Immature natural killer cell (primary cell): ENCODE data around the gene FOXP1. TPM values are rescaled to one million over a fixed set of nuclear protein-coding genes. Genes with fewer than 3 reads are reported as not detected.
"Not testable (repeated sequence)": the region's sequence is repeated elsewhere in the genome, so short reads cannot be mapped to it uniquely, and the experiment has no call there.

Experiments used
- DNase-seq, 3 donors: peaks; one replicate each; pipeline ENCODE4 v3.0.0; 2022; ENCODE audit warnings: mixed read lengths in 1 of 3
- H3K27ac Mint-ChIP-seq, 6 donors: one replicate each; pipeline ENCODE4 v1.8.0; 2020; ENCODE audit warnings: mixed read lengths in 6 of 6, mild to moderate bottlenecking in 5 of 6, inconsistent platforms in 4 of 6, moderate library complexity in 3 of 6
- H3K27me3 Mint-ChIP-seq, 3 donors: one replicate each; pipeline ENCODE4 v1.8.0; 2020 to 2021; ENCODE audit warnings: low read depth in 3 of 3, mild to moderate bottlenecking in 3 of 3, mixed read lengths in 3 of 3, moderate library complexity in 3 of 3, inconsistent platforms in 1 of 3
- H3K36me3 Mint-ChIP-seq, 3 donors: one replicate each; pipeline ENCODE4 v1.8.0; 2020; ENCODE audit warnings: mixed read lengths in 3 of 3, inconsistent platforms in 2 of 3, mild to moderate bottlenecking in 2 of 3
- H3K4me1 Mint-ChIP-seq, 2 donors: one replicate each; pipeline ENCODE4 v1.8.0; 2020; ENCODE audit warnings: inconsistent platforms in 2 of 2, mild to moderate bottlenecking in 2 of 2, mixed read lengths in 2 of 2, moderate library complexity in 1 of 2
- H3K4me3 Mint-ChIP-seq, 5 donors: one replicate each; pipeline ENCODE4 v1.8.0; 2020; ENCODE audit warnings: mild to moderate bottlenecking in 5 of 5, mixed read lengths in 5 of 5, inconsistent platforms in 3 of 5, moderate library complexity in 3 of 5
- H3K9me3 Mint-ChIP-seq, 6 donors: one replicate each; pipeline ENCODE4 v1.8.0; 2020; ENCODE audit warnings: mild to moderate bottlenecking in 6 of 6, mixed read lengths in 6 of 6, inconsistent platforms in 4 of 6, moderate library complexity in 3 of 6
- polyA plus RNA-seq, 3 donors: library from polyadenylated mRNA; unstranded; fragments of 300-500 nt; fragmentation: Illumina TruSeq; gene quantifications; one replicate each; pipeline ENCODE4 v1.2.3, GENCODE V29; 2021

FOXP1 gene
- polyA plus RNA-seq, 3 donors from 2014 or later, result 68.2 to 133 (median 84.0) TPM

- no peak for DNase-seq
- Mint-ChIP-seq H3K36me3 (no peaks in the 10 kb centered on the region), H3K27me3 (peaks cover 0 to 3% (median 0%) of the 10 kb centered on the region in 3 donors), H3K4me1 (peaks cover 52 to 79% of the 10 kb centered on the region in 2 donors), H3K4me3 (no peak overlapping the region), H3K9me3 (no peaks in the 10 kb centered on the region), H3K27ac (peak overlapping the region in 1 of 6 donors; percentile 52)
Observed at GRCh38 chr3:71022551-71023335, 560.8 kb downstream of the FOXP1 start.

- H3K27ac Mint-ChIP-seq, result peak overlapping the region in 1 of 6 donors; percentile 51
- H3K36me3 Mint-ChIP-seq, result peaks cover 0 to 12% (median 12%) of the 10 kb centered on the region in 3 donors
- peaks cover 21 to 57% of the 10 kb centered on the region in 2 donors for H3K4me1 Mint-ChIP-seq
- peaks cover 0 to 3% (median 0%) of the 10 kb centered on the region in 3 donors for H3K27me3 Mint-ChIP-seq
- no peaks in the 10 kb centered on the region for H3K9me3 Mint-ChIP-seq
- no peak for DNase-seq
- no peak overlapping the region for H3K4me3 Mint-ChIP-seq
Observed at GRCh38 chr3:71018799-71019198, 564.7 kb downstream of the FOXP1 start.

GRCh38 chr3:71016178-71016845, 567.2 kb downstream of the FOXP1 start:
- Mint-ChIP-seq H3K9me3 (no peaks in the 10 kb centered on the region), H3K4me3 (no peak overlapping the region), H3K27ac (peak overlapping the region in 3 of 6 donors; percentile 34 to 76 (median 65)), H3K4me1 (peaks cover 19 to 57% of the 10 kb centered on the region in 2 donors), H3K27me3 (peaks cover 0 to 5% (median 2%) of the 10 kb centered on the region in 3 donors), H3K36me3 (peaks cover 0 to 19% (median 19%) of the 10 kb centered on the region in 3 donors)
- DNase-seq, result no peak

- H3K27me3 Mint-ChIP-seq, H3K27ac Mint-ChIP-seq, H3K4me3 Mint-ChIP-seq, DNase-seq, H3K9me3 Mint-ChIP-seq: not testable (repeated sequence)
- Mint-ChIP-seq H3K4me1 (peaks cover 26 to 63% of the 10 kb centered on the region in 2 donors), H3K36me3 (peaks cover 0 to 19% (median 19%) of the 10 kb centered on the region in 3 donors)
Observed at GRCh38 chr3:71014616-71015015, 568.9 kb downstream of the FOXP1 start.

- Mint-ChIP-seq H3K4me1 (peaks cover 40 to 75% of the 10 kb centered on the region in 2 donors), H3K9me3 (no peaks in the 10 kb centered on the region), H3K36me3 (peaks cover 0 to 19% (median 19%) of the 10 kb centered on the region in 3 donors), H3K27me3 (peaks cover 0 to 2% (median 2%) of the 10 kb centered on the region in 3 donors), H3K27ac (no peak overlapping the region), H3K4me3 (no peak overlapping the region)
- no peak for DNase-seq
Observed at GRCh38 chr3:71012971-71013370, 570.6 kb downstream of the FOXP1 start.

GRCh38 chr3:71011565-71012287, 571.8 kb downstream of the FOXP1 start:
- Mint-ChIP-seq H3K27me3 (peaks cover 0 to 2% (median 2%) of the 10 kb centered on the region in 3 donors), H3K36me3 (peaks cover 0 to 19% (median 19%) of the 10 kb centered on the region in 3 donors), H3K4me1 (peaks cover 49 to 77% of the 10 kb centered on the region in 2 donors), H3K4me3 (peak overlapping the region in 2 of 5 donors; percentile 6 to 18), H3K9me3 (no peaks in the 10 kb centered on the region), H3K27ac (peak overlapping the region; percentile 24 to 81 (median 53))
- DNase-seq, result no peak

- Mint-ChIP-seq H3K27ac (peak overlapping the region; percentile 24 to 81 (median 51)), H3K9me3 (no peaks in the 10 kb centered on the region), H3K4me1 (peaks cover 49 to 72% of the 10 kb centered on the region in 2 donors), H3K27me3 (peaks cover 0 to 2% (median 2%) of the 10 kb centered on the region in 3 donors), H3K36me3 (peaks cover 0 to 19% (median 19%) of the 10 kb centered on the region in 3 donors), H3K4me3 (peak overlapping the region in 2 of 5 donors; percentile 6 to 27)
- DNase-seq, result peak in 1 of 3 donors; percentile 10
Observed at GRCh38 chr3:71010726-71011455, 572.6 kb downstream of the FOXP1 start.

GRCh38 chr3:71008350-71008935, 575.1 kb downstream of the FOXP1 start:
- peaks cover 49 to 71% of the 10 kb centered on the region in 2 donors for H3K4me1 Mint-ChIP-seq
- H3K27ac Mint-ChIP-seq, result peak overlapping the region; percentile 2 to 87 (median 49)
- H3K36me3 Mint-ChIP-seq, result peaks cover 0 to 4% (median 3%) of the 10 kb centered on the region in 3 donors
- H3K9me3 Mint-ChIP-seq, result no peaks in the 10 kb centered on the region
- H3K4me3 Mint-ChIP-seq, result no peak overlapping the region
- H3K27me3 Mint-ChIP-seq, result no peaks in the 10 kb centered on the region
- no peak for DNase-seq

GRCh38 chr3:71006810-71007785, 576.4 kb downstream of the FOXP1 start:
- peak; percentile 29 to 47 (median 35) for DNase-seq
- no peaks in the 10 kb centered on the region for H3K27me3 Mint-ChIP-seq

GRCh38 chr3:71005702-71006321, 577.7 kb downstream of the FOXP1 start:
- H3K36me3 Mint-ChIP-seq, result no peaks in the 10 kb centered on the region
- no peaks in the 10 kb centered on the region for H3K9me3 Mint-ChIP-seq
- DNase-seq, result no peak
- H3K27me3 Mint-ChIP-seq, result no peaks in the 10 kb centered on the region
- H3K4me3 Mint-ChIP-seq, result no peak overlapping the region
- peak overlapping the region in 1 of 6 donors; percentile 29 for H3K27ac Mint-ChIP-seq
- H3K4me1 Mint-ChIP-seq, result peaks cover 41 to 61% of the 10 kb centered on the region in 2 donors

More at GRCh38 chr3:71006810-71007785, 576.4 kb downstream of the FOXP1 start:
- Mint-ChIP-seq H3K4me1 (peaks cover 52 to 72% of the 10 kb centered on the region in 2 donors), H3K9me3 (no peaks in the 10 kb centered on the region), H3K27ac (peak overlapping the region; percentile 12 to 89 (median 60)), H3K36me3 (no peaks in the 10 kb centered on the region), H3K4me3 (no peak overlapping the region)

GRCh38 chr3:71003511-71003910, 580.0 kb downstream of the FOXP1 start:
- no peaks in the 10 kb centered on the region for H3K9me3 Mint-ChIP-seq
- no peak overlapping the region for H3K27ac Mint-ChIP-seq
- DNase-seq, result no peak
- H3K27me3 Mint-ChIP-seq, result no peaks in the 10 kb centered on the region
- peaks cover 0 to 4% (median 0%) of the 10 kb centered on the region in 3 donors for H3K36me3 Mint-ChIP-seq
- H3K4me1 Mint-ChIP-seq, result peaks cover 22 to 52% of the 10 kb centered on the region in 2 donors
- H3K4me3 Mint-ChIP-seq, result no peak overlapping the region
